Stomach (tissue), 9 donors: Measurements from ENCODE around the gene POMT2. TPM values are rescaled to one million over a fixed set of nuclear protein-coding genes. Genes with fewer than 3 reads are reported as not detected.

Experiments
- DNase-seq, 2 donors: peaks; one replicate each; pipeline versions ENCODE4 v3.0.0 to v3.0.0-alpha.2; 2013 to 2019
- H3K27ac ChIP-seq, 5 donors: fragments of 200-600 bp in 4 of 5; sonication (generic) in 4 of 5; one replicate each; pipeline ENCODE4 v1.5.1; 2013 to 2019; ENCODE audit warnings: mild to moderate bottlenecking in 1 of 5, moderate library complexity in 1 of 5
- H3K27me3 ChIP-seq, 3 donors: fragments of 200-600 bp; sonication (generic); one replicate each; pipeline ENCODE4 v1.5.1; 2017 to 2019; ENCODE audit warnings: mixed run types in 1 of 3
- H3K36me3 ChIP-seq, 4 donors: fragments of 200-600 bp; sonication (generic); 1 replicate in 3 of 4; 2 replicates in 1 of 4; pipeline ENCODE4 v1.5.1; 2016 to 2019
- H3K4me1 ChIP-seq, 4 donors: fragments of 200-600 bp; sonication (generic); one replicate each; pipeline ENCODE4 v1.5.1; 2016 to 2019
- H3K4me3 ChIP-seq, 4 donors: fragments of 200-600 bp; sonication (generic) in 3 of 4; one replicate each; pipeline ENCODE4 v1.5.1; 2016 to 2019; ENCODE audit warnings: mild to moderate bottlenecking in 1 of 4
- H3K9me3 ChIP-seq, 4 donors: fragments of 200-600 bp; sonication (generic); one replicate each; pipeline ENCODE4 v1.5.1; 2016 to 2019
- CTCF ChIP-seq, 7 experiments: fragments of 450-650 bp in 4 of 7; fragments of 200-600 bp in 3 of 7; sonication (generic) in 3 of 7; IDR thresholded peaks; one replicate each; pipeline ENCODE4 v1.5.1; 2016 to 2019; ENCODE audit warnings: antibody characterized with exemption in 7 of 7, control low read depth in 2 of 7, mild to moderate bottlenecking in 1 of 7
- EP300 ChIP-seq: sonication (generic); formaldehyde crosslinking; IDR thresholded peaks from one replicate; pipeline ENCODE4 v1.6.1; 2017; ENCODE audit warnings: antibody characterized with exemption
- POLR2A ChIP-seq, 4 donors: fragments of 450-650 bp; IDR thresholded peaks; one replicate each; pipeline ENCODE4 v1.6.1; 2016; ENCODE audit warnings: antibody characterized with exemption in 4 of 4, control low read depth in 2 of 4, mild to moderate bottlenecking in 1 of 4, moderate library complexity in 1 of 4
- POLR2AphosphoS5 ChIP-seq, 3 donors: sonication (generic); formaldehyde crosslinking; IDR thresholded peaks; one replicate each; pipeline ENCODE4 v1.6.1; 2016; ENCODE audit warnings: antibody characterized with exemption in 3 of 3
- WGBS, 5 donors: extraction: QIAGEN DNeasy Blood & Tissue Kit in 3 of 5; methylation state at CpG; one replicate each; pipeline versions ENCODE4 v1.1.5 to v1.1.7; 2013 to 2018; 5-methylcytosine and 5-hydroxymethylcytosine counted together
- intact Hi-C: fragments of 100-400 bp; cut with DNase I; formaldehyde crosslinking; loops from one replicate; pipeline ENCODE4 v1.15.1; 2023; ENCODE audit warnings: low total_unique reads
- polyA plus RNA-seq, 3 donors: library from polyadenylated mRNA; stranded (reverse); fragments of 200-250 nt; gene quantifications; one replicate each; pipeline ENCODE4 v1.2.3, GENCODE V29; 2013
- total RNA-seq, 5 donors: library from RNA; depleted of rRNA; stranded (reverse); fragments of >200 nt; gene quantifications; one replicate each; pipeline versions ENCODE4 v1.1.0 to v1.2.3, GENCODE V29; 2014 to 2016
- donor health status: healthy with polysubstance abuse.
- donor health status: Bipolar disorder and iron deficiency.
- donor health status: healthy.

Gene POMT2
- total and polyA plus RNA-seq, 8 donors = 7.3 to 33.8 (median 12.2) TPM

GRCh38 chr14:77299771-77300170, 20.9 kb downstream of the POMT2 start:
- H3K4me1 ChIP-seq = peaks cover 0 to 14% (median 12%) of the 10 kb centered on the region in 4 donors
- peaks cover 8 to 64% (median 50%) of the 10 kb centered on the region in 4 donors for H3K36me3 ChIP-seq
- H3K4me3 ChIP-seq = no peak overlapping the region
- intact Hi-C loops = no loop called here
- no peaks in the 10 kb centered on the region for H3K27me3 ChIP-seq
- WGBS, 5 donors = 30 to 72% (median 55%) methylated on average over 4 of the region's 4 CpGs
- DNase-seq = peak in 1 of 2 donors; percentile 38
- no peak overlapping the region for H3K27ac ChIP-seq
- TF ChIP-seq EP300 (no peak), CTCF (IDR thresholded peaks at IDR 0.05) (no peak), POLR2AphosphoS5 (IDR thresholded peaks at IDR 0.05) (peak in 1 of 3 donors; percentile 28), POLR2A (IDR thresholded peaks at IDR 0.05) (no peak)
- H3K9me3 ChIP-seq = no peaks in the 10 kb centered on the region

GRCh38 chr14:77296906-77297305, 23.8 kb downstream of the POMT2 start:
- intact Hi-C loops = no loop called here
- H3K36me3 ChIP-seq = peaks cover 8 to 81% (median 64%) of the 10 kb centered on the region in 4 donors

GRCh38 chr14:77296155-77296554, 24.5 kb downstream of the POMT2 start:
- WGBS, 5 donors = 81 to 90% (median 88%) methylated on average over 13 of the region's 13 CpGs
- Histone ChIP-seq H3K27me3 (no peaks in the 10 kb centered on the region), H3K36me3 (peaks cover 8 to 89% (median 68%) of the 10 kb centered on the region in 4 donors), H3K4me3 (no peak overlapping the region), H3K9me3 (no peaks in the 10 kb centered on the region), H3K27ac (no peak overlapping the region), H3K4me1 (peaks cover 0 to 7% (median 5%) of the 10 kb centered on the region in 4 donors)
- intact Hi-C loops = no loop called here
- TF ChIP-seq CTCF (IDR thresholded peaks at IDR 0.05) = no peak
- no peak for TF ChIP-seq POLR2A (IDR thresholded peaks at IDR 0.05)
- no peak for TF ChIP-seq EP300
- TF ChIP-seq POLR2AphosphoS5 (IDR thresholded peaks at IDR 0.05) = no peak
- DNase-seq = no peak

More at GRCh38 chr14:77296906-77297305, 23.8 kb downstream of the POMT2 start:
- Histone ChIP-seq H3K9me3 (no peaks in the 10 kb centered on the region), H3K4me1 (peaks cover 0 to 11% (median 8%) of the 10 kb centered on the region in 4 donors), H3K4me3 (no peak overlapping the region), H3K27me3 (no peaks in the 10 kb centered on the region), H3K27ac (no peak overlapping the region)
- DNase-seq = no peak
- no peak for TF ChIP-seq POLR2AphosphoS5 (IDR thresholded peaks at IDR 0.05)
- no peak for TF ChIP-seq CTCF (IDR thresholded peaks at IDR 0.05)
- TF ChIP-seq POLR2A (IDR thresholded peaks at IDR 0.05) = no peak
- no peak for TF ChIP-seq EP300
- WGBS, 5 donors = 91 to 95% (median 93%) methylated on average over 8 of the region's 8 CpGs

GRCh38 chr14:77290705-77291104, 30.0 kb downstream of the POMT2 start:
- no peak for DNase-seq
- no peak overlapping the region for H3K27ac ChIP-seq
- no peaks in the 10 kb centered on the region for H3K27me3 ChIP-seq
- H3K36me3 ChIP-seq = peaks cover 18 to 96% (median 83%) of the 10 kb centered on the region in 4 donors
- no peaks in the 10 kb centered on the region for H3K4me1 ChIP-seq
- TF ChIP-seq POLR2AphosphoS5 (IDR thresholded peaks at IDR 0.05) (no peak), POLR2A (IDR thresholded peaks at IDR 0.05) (no peak), EP300 (no peak), CTCF (IDR thresholded peaks at IDR 0.05) (no peak)
- intact Hi-C loops = no loop called here
- WGBS, 5 donors = 81 to 94% (median 84%) methylated on average over 4 of the region's 4 CpGs
- no peak overlapping the region for H3K4me3 ChIP-seq
- H3K9me3 ChIP-seq = no peaks in the 10 kb centered on the region
